Endothelial cell of hepatic sinusoid (primary cell): ENCODE data around the gene SNCB.

ENCODE experiments used
- in situ Hi-C: cut with HindIII; loops from 2 replicates; pipeline ENCODE4 v1.10.0; 2017; ENCODE audit warnings: low sequenced_read_pairs

SNCB gene

DNA sequence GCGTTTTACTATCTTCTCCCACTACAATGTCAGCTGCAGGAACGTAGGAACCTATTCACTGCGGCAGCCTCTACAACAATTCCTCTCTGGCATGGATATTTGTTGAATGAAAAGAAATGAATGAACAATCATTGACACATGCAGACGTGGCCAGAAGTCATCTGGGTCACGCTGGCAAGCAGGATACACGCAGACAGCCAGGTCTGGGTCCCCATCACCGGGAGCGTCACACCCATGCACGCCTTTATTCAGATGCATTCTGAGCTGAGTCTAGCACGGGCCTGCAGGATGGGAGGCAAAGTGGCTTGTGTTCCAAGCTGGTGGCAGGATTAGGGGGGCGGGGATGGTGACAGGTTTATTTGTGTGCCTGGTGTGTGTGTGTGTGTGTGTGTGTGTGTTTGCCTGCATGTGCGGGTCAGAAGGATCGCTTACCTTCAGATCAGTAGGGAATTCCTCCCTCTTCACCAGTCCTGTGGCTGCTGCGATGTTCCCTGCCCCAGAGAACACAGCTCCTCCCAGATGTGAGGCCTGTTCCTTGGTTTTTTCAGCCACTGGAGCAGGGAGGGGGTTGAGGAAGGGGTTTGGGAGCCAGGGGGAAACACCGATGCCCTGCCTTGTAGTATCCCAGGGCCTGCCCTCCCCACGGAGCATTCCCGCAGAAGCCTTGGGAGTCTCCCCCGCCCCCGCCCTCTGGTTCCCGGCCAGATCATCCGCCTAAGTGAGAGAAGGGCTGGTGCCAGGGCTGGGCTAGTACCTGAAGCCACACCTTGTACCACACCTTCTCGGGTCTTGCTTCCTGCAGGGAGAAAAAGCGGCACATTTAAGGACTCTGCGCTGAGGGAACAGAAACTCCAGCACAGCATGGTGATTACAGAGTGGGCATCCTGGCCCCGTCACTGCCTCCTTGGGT is 4.1 kb downstream of the SNCB start:
- in situ Hi-C loops, result no loop called here

DNA sequence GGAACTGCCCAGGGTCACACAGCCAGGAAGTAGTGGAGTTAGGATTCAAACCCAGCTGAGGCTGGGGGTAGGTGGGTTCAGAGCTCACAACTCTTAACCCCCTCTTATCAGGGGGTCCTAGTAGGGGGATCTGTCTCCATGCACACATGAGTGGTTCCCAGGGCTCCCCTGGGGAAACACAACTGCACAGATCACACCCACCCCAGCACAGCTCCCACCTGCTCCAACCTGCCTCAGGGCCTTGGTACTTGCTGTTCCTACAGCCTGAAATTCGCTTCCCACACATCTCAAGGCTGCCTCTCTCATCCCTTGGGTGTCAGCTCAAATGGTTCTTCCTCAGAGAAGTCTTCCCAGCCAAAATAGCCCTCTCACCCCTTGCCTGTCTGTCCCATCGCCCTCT is 4.8 kb downstream of the SNCB start:
- in situ Hi-C loops, result no loop called here

DNA sequence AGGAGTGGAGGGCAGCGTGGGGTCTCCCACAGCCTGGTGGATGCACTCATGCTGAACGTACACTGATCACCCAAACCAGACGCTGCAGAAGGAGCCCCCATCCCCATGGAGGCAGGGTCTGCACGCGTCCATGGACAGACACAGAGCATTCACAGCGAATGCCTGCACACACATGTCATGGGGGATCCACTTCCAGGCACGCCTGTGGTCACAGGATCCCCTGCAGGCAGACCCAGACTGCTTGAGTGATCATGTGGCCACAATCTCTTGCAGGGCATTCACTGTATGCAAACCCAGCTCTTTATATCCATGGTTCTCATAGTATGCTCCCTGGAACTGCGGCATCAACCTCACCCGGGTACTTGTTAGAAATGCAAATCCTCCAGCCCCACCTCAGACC is 5.4 kb downstream of the SNCB start:
- in situ Hi-C loops, result loop anchor here (25.0 kb wide), 1 partner anchor 188 kb away; the partner anchor contains the start of gene FAF2

DNA sequence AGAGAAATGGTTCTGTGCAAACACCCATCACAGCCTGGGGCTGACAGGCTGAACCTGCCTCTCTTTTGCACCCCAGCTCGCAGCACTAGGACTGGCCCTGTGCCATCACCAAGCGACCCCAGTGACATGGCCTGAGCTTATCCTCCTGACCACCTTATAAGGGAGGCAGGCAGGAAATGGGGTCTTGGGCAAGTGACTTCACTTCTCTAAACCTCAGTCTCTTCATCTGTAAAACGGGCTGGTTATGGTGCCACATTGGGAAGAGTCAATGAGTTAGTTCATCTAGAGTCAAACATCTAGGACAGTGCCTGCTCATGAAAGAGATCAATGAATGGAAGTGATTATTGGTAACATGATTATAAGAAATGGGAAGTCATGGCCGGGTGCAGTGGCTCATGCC is 6.2 kb downstream of the SNCB start:
- in situ Hi-C loops, result loop anchor here (25.0 kb wide), 1 partner anchor 187 kb away; the partner anchor contains the start of gene FAF2

DNA sequence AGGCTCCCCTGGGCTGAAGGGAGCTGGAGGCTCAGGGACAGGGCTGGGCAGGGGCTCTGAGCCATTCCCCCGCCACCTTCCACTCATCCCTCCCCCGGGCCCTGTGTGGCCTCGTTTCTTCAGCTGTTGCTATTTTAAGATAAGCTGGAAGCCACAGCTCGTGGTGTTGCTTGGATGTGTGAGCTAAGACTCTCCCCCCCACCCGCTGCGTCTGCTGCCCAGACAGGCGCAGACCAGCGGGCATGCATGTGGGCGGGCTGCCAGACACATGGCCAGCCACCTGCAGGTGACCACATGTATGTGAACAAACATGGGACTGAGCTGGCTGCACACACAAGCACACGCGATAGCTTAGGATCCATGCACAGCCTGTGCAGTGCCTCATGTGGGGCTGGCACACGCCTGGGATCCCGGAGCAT is 8.7 kb downstream of the SNCB start:
- in situ Hi-C loops, result loop anchor here (25.0 kb wide), 1 partner anchor 184 kb away; the partner anchor contains the start of gene FAF2

DNA sequence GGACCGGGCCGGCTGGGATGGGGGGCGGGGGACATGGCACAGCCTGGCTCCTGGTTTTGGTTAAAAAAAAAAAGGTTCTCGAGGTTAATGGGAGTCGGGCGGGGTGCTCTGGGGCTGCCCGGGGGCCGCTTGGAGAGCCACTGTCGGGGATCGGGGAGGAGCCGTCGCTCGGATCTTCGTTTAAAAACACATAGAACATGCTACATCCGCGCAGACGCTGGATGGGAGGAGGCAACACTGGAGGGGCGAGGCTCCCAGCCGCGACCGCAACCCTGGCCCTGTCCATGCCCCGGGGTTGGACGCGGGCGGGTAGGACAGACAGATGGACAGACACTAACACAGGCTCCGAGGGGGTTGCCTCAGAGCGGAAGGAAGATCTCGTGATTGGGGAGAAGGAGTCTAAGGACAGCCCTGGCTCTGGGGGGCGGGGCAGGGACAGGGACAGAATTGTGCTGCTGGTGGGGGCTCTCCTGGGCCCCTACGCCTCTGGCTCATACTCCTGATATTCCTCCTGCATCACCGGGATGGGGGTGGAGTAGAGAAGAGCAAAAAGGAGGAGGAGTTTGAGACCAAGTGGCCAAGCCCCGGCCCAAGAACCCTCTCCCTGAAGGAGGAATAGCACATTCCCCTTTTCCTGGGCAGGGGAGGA is 9.9 kb downstream of the SNCB start:
- in situ Hi-C loops, result loop anchor here (25.0 kb wide), 1 partner anchor 183 kb away; the partner anchor contains the start of gene FAF2

DNA sequence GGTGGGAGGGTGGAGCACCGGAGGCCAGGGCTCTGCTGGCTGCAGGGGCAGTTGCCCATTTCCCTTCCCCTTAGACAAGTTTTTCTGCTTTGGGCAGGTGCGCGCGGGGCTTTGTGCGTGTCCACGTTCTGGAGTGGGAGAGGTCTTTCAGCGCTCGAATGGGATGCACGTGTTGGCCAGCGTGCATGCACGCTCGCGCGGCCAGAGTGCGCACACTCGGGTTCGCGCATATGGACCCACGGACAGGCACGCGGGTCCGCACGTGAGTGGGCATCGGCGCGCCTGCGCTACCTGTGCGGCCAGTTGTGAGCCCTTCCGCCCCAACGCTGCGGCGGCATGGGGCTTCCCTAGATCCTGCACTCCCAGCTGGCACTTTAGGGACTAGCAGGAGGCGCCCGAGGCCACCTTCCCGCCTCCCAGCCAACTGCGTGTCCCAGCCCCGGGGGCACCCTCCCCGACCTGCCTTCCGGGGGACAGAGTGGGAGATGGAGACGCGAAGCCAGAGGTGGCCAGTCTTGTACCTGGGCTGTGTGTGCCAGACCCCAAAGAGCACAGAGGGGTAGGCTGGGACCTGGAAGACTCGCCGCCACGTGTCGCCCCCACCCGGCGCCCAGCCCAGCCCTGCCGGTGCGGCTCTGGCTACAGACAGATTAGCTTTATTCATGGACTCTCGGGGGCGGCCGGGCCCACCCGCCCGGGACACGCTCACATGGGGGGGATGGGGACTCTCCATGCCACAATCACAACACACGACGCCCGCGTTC is 10.6 kb downstream of the SNCB start:
- in situ Hi-C loops, result loop anchor here (25.0 kb wide), 1 partner anchor 182 kb away; the partner anchor contains the start of gene FAF2

DNA sequence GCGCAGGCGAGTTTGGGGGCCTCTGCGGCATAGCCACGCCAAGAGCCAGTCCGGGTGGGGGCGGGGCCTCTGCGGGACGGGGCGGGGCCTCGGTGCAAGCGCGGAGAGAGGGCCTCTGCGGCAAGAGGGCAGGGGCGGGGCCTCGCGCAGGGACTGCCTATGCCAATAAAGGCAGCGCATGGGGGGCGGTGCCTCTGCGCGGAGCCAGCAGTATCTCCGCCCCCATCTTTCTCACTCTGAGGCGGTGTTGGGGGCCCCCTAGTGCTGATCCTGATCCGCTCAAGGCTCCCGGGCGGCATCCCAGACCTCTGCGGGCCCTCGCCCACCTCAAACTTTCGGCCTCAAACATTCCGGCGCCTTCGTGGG is 11.1 kb downstream of the SNCB start:
- in situ Hi-C loops, result loop anchor here (25.0 kb wide), 1 partner anchor 182 kb away; the partner anchor contains the start of gene FAF2

DNA sequence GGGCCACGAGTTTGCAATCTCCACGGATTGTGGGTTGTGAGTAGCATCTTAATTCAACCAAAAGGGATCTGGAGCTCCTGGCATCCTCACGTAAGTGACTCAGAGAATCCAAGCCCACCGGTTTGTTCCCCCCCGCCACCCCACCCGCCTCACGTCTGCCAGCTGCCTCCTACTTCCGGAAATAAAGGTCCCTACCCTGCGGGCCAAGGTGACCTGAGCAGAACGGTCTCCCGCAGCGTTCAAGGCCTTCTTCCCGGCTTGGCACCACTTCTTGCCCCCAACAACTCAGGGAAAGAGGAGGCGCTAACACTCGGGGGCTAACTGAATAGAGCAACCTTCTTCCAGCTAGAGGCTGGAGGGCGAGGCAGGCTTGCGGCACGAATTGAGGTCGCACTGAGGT is 11.6 kb downstream of the SNCB start:
- in situ Hi-C loops, result loop anchor here (25.0 kb wide), 1 partner anchor 181 kb away; the partner anchor contains the start of gene FAF2

DNA sequence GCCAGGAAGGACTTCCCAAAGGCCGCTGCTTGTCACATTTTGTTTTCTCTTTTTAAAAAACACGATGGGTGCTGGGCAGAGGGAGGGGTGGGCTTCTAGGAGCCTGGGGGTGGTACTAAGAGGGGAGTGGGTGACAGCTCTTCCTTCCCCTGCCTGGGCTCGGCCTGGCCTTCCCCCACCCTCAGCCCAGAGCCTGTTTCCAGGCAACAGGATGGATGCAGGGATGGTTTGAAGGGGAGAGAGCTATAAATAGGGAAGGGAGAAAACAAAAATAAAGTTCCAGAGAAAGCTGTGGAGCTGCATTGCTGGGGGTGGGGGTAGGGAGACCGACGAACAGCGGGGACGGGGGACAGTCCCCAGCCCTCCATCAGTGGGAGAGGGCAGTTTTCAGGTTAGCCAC is 13.8 kb downstream of the SNCB start:
- in situ Hi-C loops, result loop anchor here (25.0 kb wide), 1 partner anchor 179 kb away; the partner anchor contains the start of gene FAF2

DNA sequence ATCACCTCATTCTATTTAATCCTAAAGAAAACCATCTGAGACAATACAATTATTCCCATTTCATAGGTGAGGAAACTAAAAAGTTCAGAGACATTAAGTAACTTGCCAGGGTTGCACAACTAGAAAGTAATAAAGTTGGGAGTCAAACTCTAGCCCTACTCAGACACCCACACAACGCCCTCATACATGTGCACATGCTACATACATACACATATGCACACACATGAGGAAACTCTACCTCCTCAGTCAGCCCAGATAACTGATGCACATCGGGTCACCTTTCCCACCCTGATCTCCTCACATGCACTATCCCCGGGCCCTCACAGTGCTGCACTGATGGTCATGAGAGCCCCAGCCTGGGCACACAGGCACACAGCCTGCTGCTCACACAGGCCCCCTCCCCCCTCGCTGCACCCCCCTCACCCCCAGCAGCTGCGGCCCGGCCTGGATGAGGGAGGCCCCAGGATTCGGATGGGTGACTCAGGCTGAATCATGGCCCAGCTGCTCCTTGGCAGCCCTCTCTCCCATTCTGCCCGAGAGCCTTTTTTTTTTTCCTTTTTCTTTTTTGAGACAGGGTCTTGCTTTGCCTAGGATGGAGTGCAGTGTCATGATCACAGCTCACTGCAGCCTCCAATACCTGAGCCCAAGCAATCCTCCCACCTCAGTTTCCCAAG is 15.4 kb downstream of the SNCB start:
- in situ Hi-C loops, result loop anchor here (5.0 to 25.0 kb wide), 2 partner anchors 78 to 178 kb away; partner anchors contain the start of genes FAF2 and RNF44

DNA sequence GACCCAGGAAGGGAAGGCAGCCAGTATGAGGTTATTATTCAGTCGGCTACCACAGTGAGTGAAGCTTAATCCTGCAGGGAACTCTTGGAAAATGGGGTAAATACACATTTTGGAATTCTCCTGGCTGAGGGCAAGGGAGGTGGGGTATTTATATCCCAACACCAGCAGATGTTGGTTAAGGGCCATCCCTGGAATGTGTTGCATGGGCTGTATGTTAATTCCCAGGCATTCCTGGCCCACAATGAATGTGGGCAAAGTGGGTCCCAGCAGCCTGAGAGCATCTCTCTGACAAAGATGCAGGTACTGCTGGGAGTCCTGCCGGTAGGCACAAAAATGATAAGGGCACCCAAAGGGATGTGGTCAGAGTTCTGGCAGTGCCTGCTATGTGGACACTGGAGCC is 17.5 kb downstream of the SNCB start:
- in situ Hi-C loops, result loop anchor here (5.0 to 25.0 kb wide), 2 partner anchors 76 to 176 kb away; partner anchors contain the start of genes FAF2 and RNF44

DNA sequence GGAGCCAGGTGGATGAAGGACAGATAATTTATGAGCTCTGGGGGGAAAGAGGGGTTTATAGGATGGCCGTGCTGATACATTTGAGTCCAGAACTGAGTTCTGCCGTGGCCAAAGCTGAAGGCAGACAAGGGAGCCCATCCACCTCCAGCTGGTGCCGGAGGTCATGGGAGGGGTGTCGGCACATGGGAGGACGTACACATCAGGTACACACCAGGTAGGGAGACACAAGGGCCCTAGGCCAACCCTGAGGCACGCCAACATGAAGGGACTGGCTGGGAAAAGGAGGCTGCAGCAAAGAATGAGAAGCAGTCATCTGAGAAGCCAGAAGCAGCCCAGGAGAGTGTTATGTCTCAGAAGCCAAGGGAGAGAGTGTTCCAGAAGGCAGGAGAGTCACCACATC is 18.3 kb downstream of the SNCB start:
- in situ Hi-C loops, result loop anchor here (5.0 to 25.0 kb wide), 2 partner anchors 75 to 175 kb away; partner anchors contain the start of genes FAF2 and RNF44

DNA sequence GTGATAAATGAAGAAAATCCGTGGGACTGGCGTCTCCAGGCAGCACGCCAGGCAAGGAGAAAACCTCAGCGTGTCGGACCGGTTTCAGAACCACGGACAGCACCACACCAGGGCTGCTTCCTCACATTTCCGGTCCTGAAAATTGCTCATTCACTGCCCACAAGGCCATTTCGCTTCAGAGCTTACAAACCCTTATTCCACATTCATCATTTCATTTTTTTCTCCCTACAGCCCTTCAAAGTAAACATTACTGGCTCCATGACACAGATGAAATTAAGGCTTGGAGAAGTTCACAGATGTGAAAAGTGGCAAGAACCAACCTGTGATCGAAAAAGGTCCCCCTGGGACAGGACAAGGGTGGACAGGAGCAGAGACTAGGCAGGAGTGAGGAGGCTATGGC is 18.9 kb downstream of the SNCB start:
- in situ Hi-C loops, result loop anchor here (5.0 to 25.0 kb wide), 2 partner anchors 74 to 174 kb away; partner anchors contain the start of genes FAF2 and RNF44

DNA sequence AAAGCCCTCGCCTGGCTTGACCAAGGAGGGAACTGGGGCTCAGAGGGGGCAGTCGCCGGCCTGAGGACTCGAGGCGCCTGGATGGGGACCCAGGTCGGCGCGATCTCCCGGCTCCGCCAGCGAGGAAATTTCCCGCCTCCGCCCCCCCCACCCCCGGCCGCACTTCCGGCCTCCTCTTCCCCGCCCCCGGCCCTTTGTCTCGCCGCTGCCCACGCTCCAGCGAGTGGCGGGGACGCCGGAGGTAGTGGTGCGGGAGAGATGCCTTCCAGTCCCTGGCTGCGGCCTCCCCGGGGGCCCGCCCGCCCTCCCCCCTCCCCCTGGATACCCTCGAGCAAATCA is 19.9 kb downstream of the SNCB start:
- in situ Hi-C loops, result loop anchor here (5.0 to 25.0 kb wide), 2 partner anchors 73 to 173 kb away; partner anchors contain the start of genes FAF2 and RNF44

DNA sequence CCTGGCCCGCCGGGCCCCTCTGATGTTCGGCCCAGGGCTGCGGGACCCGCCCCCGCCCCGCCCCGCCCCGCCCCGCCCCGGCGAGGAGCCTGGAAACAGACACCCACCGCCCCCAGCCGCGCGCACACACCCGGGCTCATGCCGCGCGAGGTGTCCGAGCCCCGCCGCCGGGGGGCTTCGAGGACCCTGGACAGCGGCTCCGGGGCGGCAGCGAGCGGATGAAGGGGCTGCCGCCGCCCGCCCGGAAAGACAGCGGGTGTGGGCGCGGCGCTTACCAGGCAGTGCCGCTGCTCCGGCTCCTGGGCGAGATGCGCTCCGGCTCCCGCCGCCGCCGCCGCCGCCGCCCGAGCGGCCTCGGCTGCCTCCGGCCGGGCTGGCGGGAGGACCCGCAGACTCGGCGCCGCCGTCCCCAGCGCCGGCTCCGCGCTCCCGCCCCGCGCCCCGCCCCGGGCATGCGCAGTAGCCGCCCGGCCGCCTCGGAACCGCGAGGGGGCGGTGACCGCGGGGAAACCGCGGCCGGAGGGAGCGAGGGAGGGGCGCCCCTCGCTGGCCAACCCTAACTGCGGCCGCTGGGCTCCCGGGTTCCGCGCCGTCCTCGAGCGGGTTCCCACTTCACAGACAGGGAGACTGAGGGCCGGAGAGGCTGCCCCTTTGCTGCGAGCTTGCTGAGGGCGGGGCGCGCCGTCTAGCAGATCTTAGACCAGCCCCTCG is 20.5 kb downstream of the SNCB start, which contains the start of gene GPRIN1:
GPRIN1 (minus strand) TSS at position 433 of the 711 bp plus-strand sequence. CDS start 10,322 bp downstream, outside the sequence.
- in situ Hi-C loops, result loop anchor here (5.0 to 25.0 kb wide), 2 partner anchors 73 to 173 kb away; partner anchors contain the start of genes FAF2 and RNF44

DNA sequence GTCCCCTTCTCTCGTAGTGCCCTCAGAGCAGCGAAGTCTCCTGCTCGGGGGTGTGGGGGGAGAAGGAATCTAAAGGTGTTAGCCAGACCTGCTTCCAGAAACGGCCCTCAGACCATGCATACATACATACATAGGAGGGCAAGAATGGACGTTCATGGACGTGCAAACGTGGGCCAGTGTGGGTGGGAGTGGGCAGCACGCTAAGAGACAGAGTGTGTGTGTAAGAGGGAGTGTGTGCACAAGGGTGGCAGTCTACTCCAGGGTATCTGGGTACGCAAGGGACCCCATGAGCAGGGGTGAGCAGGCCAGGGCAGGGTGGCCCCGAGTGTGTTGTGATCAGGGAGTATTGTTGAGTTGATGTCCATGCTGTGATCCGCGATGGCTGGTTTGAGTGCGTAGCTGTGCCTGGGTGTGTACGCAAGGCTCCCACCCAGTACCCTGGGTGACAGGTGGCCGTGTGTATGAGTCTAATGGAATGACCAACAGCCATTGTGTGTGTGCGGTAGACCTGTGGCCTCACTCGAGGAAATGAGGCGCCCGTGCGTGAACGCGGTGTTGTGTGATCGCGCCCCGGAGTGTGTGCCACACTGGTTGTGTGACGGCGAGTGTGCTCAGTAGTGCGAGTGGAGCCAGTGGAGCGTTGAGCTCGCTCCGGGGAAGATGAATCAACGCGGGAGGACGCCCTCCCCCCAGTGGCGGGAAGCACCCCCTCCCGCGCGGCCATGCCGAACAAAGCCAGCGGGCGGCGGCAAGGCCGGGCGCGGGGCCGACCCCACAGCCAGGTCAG is 21.2 kb downstream of the SNCB start:
- in situ Hi-C loops, result loop anchor here (25.0 kb wide), 1 partner anchor 172 kb away; the partner anchor contains the start of gene FAF2

DNA sequence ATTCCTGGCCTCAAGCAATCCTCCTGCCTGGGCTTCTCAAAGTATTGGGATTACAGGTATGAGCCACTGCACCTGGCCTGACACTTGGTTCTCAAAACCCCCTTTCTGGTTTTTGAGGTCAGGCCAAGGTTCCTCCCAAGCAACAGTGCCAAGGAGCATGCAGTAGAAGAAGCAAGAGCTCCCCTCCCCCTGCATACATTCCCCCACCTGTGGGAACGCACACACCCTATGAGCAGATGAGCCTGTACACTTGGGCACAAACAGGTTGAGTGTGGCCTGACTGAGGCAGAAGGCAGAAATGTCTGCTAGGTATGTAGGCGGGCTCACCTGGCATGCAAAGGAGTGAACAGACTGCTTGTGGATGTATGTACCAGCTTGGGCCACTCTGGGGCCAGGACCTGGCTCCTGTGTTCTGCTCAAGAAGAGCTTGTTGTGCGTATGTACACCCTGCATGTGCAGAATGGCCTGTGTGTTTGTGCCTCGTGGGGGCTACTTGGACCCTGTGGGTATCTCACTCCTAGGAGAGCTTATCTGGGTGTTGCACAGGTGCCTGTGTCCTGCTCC is 22.1 kb downstream of the SNCB start:
- in situ Hi-C loops, result loop anchor here (25.0 kb wide), 1 partner anchor 171 kb away; the partner anchor contains the start of gene FAF2
